ENCODE measurements around the gene CLDN3.

DNA sequence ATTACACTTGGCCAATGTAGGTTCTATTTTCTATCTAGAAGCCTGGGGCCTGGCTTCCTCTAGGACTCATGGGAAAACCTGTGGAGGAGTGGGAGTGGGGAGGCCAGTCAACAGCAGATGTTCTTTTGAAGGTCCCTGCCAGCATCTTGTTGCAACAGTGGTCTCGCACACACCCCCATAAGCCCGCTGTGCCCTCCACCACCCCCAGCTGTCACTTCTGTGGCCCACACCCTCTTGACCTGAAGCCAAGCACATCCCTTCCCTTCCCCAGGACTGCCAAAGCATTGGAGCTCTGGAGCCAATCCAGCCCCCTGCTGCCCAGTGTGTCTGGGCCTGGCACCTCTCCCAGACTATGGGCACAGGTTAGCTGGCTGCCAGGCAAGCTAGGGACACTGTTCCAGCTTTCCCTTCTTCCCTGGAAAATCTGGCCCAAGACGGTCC lies 48.7 kb downstream of the CLDN3 start:
- TF ChIP-seq, protein P1, sequence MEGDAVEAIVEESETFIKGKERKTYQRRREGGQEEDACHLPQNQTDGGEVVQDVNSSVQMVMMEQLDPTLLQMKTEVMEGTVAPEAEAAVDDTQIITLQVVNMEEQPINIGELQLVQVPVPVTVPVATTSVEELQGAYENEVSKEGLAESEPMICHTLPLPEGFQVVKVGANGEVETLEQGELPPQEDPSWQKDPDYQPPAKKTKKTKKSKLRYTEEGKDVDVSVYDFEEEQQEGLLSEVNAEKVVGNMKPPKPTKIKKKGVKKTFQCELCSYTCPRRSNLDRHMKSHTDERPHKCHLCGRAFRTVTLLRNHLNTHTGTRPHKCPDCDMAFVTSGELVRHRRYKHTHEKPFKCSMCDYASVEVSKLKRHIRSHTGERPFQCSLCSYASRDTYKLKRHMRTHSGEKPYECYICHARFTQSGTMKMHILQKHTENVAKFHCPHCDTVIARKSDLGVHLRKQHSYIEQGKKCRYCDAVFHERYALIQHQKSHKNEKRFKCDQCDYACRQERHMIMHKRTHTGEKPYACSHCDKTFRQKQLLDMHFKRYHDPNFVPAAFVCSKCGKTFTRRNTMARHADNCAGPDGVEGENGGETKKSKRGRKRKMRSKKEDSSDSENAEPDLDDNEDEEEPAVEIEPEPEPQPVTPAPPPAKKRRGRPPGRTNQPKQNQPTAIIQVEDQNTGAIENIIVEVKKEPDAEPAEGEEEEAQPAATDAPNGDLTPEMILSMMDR (IDR thresholded peaks at IDR 0.05): no peak
- TF ChIP-seq POLR2A (IDR thresholded peaks at IDR 0.05) (no peak), EP300 (IDR thresholded peaks at IDR 0.05) (no peak)

All from tibial nerve (tissue), 4 donors.